Transverse colon (tissue), 4 donors: ENCODE data around the gene DMAC1. TPM values are rescaled to one million over a fixed set of nuclear protein-coding genes. Genes with fewer than 3 reads are reported as not detected.

Source experiments
- DNase-seq: peaks from one replicate; pipeline ENCODE4 v3.0.0-alpha.2; 2019
- H3K27ac ChIP-seq, 4 donors: fragments of 200-600 bp; sonication (generic); 2 replicates each; pipeline ENCODE4 v1.5.1; 2016 to 2018; ENCODE audit warnings: inconsistent platforms in 4 of 4
- H3K27me3 ChIP-seq: fragments of 200-600 bp; sonication (generic); 2 replicates; pipeline ENCODE4 v1.5.1; 2017; ENCODE audit warnings: inconsistent platforms
- H3K36me3 ChIP-seq, 4 donors: fragments of 200-600 bp; sonication (generic); 2 replicates each; pipeline ENCODE4 v1.5.1; 2017 to 2019; ENCODE audit warnings: inconsistent platforms in 4 of 4
- H3K4me1 ChIP-seq, 4 donors: fragments of 200-600 bp; sonication (generic); 2 replicates each; pipeline ENCODE4 v1.5.1; 2017 to 2020; ENCODE audit warnings: inconsistent platforms in 4 of 4
- H3K4me3 ChIP-seq, 4 donors: fragments of 200-600 bp; sonication (generic); 1 replicate in 1 of 4; 2 replicates in 3 of 4; pipeline versions ENCODE4 v1.5.1 to v1.6.1; 2017 to 2019; ENCODE audit warnings: inconsistent platforms in 4 of 4
- H3K9me3 ChIP-seq, 2 donors: fragments of 200-600 bp; sonication (generic); 2 replicates each; pipeline ENCODE4 v1.5.1; 2017 to 2019; ENCODE audit warnings: inconsistent platforms in 2 of 2
- CTCF ChIP-seq, 5 experiments: fragments of 200-600 bp in 3 of 5; fragments of 450-650 bp in 2 of 5; sonication (generic) in 3 of 5; IDR thresholded peaks; 1 replicate in 2 of 5; 2 replicates in 3 of 5; pipeline ENCODE4 v1.5.1; 2016 to 2017; ENCODE audit warnings: antibody characterized with exemption in 5 of 5, inconsistent platforms in 3 of 5, mild to moderate bottlenecking in 2 of 5, moderate library complexity in 1 of 5
- EP300 ChIP-seq: sonication (generic); formaldehyde crosslinking; IDR thresholded peaks from one replicate; pipeline ENCODE4 v1.6.1; 2017; ENCODE audit warnings: antibody characterized with exemption, low read depth
- POLR2A ChIP-seq: fragments of 450-650 bp; IDR thresholded peaks from one replicate; pipeline ENCODE4 v1.6.1; 2016; ENCODE audit warnings: antibody characterized with exemption, mild to moderate bottlenecking, moderate library complexity
- POLR2AphosphoS5 ChIP-seq, 3 donors: sonication (generic); formaldehyde crosslinking; IDR thresholded peaks; one replicate each; pipeline ENCODE4 v1.6.1; 2016; ENCODE audit warnings: antibody characterized with exemption in 3 of 3
- WGBS, 2 donors: methylation state at CpG; one replicate each; pipeline ENCODE4 v1.1.5; 2018; ENCODE audit warnings: low coverage in 1 of 2; 5-methylcytosine and 5-hydroxymethylcytosine counted together
- in situ Hi-C, 4 donors: fragments of 200-750 bp; cut with MboI; loops; one replicate each; pipeline versions ENCODE4 v1.15.0 to v1.15.1; 2017; ENCODE audit warnings: low sequenced_read_pairs in 3 of 4, low pct_ligation_motif_present in 1 of 4, low pct_unique_long_range_greater_than_20kb in 1 of 4
- intact Hi-C: fragments of 100-400 bp; cut with DNase I; formaldehyde crosslinking; loops from one replicate; pipeline ENCODE4 v1.15.1; 2023; ENCODE audit warnings: low total_unique reads
- total RNA-seq, 4 donors: library from RNA; depleted of rRNA; stranded (reverse); fragments of >200 nt; gene quantifications; one replicate each; pipeline ENCODE4 v1.1.0, GENCODE V29; 2016

DMAC1 gene
- total RNA-seq, 4 donors from 2014 or later = 6.0 to 19.4 (median 16.5) TPM

- Histone ChIP-seq H3K9me3 (no peaks in the 10 kb centered on the region), H3K4me3 (no peak overlapping the region), H3K27me3 (no peaks in the 10 kb centered on the region), H3K4me1 (peaks cover 0 to 9% (median 0%) of the 10 kb centered on the region in 4 donors), H3K27ac (peak overlapping the region in 1 of 4 donors; percentile 19), H3K36me3 (peaks cover 0 to 13% (median 0%) of the 10 kb centered on the region in 4 donors)
- no peak for DNase-seq
- in situ Hi-C loops (loop anchor here in 1 of 4 donors (25.0 kb wide), 1 partner anchor 96 kb away; no protein-coding TSS in a partner anchor), intact Hi-C loops (no loop called here)
- TF ChIP-seq CTCF (IDR thresholded peaks at IDR 0.05) (no peak), POLR2A (no peak), POLR2AphosphoS5 (IDR thresholded peaks at IDR 0.05) (no peak), EP300 (no peak)
- WGBS, 2 donors = 94 to 100% methylated on average over 3 to 6 of the region's 6 CpGs
Observed at GRCh38 chr9:7790819-7791182, 8.8 kb downstream of the DMAC1 start.

- TF ChIP-seq CTCF (IDR thresholded peaks at IDR 0.05) = no peak
- TF ChIP-seq POLR2AphosphoS5 (IDR thresholded peaks at IDR 0.05) = no peak
- TF ChIP-seq EP300 = no peak
- no peak for TF ChIP-seq POLR2A
- Histone ChIP-seq H3K4me3 (no peak overlapping the region), H3K27ac (peak overlapping the region in 1 of 4 donors; percentile 19), H3K4me1 (peaks cover 0 to 9% (median 0%) of the 10 kb centered on the region in 4 donors), H3K9me3 (no peaks in the 10 kb centered on the region), H3K36me3 (peaks cover 0 to 7% (median 0%) of the 10 kb centered on the region in 4 donors), H3K27me3 (no peaks in the 10 kb centered on the region)
- WGBS, 2 donors = 70% methylated on average over 2 to 11 of the region's 12 CpGs
- intact Hi-C loops = no loop called here
- peak; percentile 37 for DNase-seq
- in situ Hi-C loops = loop anchor here in 1 of 4 donors (25.0 kb wide), 1 partner anchor 97 kb away; no protein-coding TSS in a partner anchor
Observed at GRCh38 chr9:7790022-7790818, 9.4 kb downstream of the DMAC1 start.

GRCh38 chr9:7788772-7789171 is 10.8 kb downstream of the DMAC1 start:
- Histone ChIP-seq H3K4me1 (peaks cover 0 to 9% (median 0%) of the 10 kb centered on the region in 4 donors), H3K27me3 (no peaks in the 10 kb centered on the region), H3K4me3 (no peak overlapping the region), H3K36me3 (peaks cover 0 to 6% (median 0%) of the 10 kb centered on the region in 4 donors), H3K27ac (no peak overlapping the region), H3K9me3 (no peaks in the 10 kb centered on the region)
- 92 to 98% methylated on average over 2 to 3 of the region's 3 CpGs for WGBS, 2 donors
- no peak for DNase-seq
- intact Hi-C loops (no loop called here), in situ Hi-C loops (loop anchor here in 1 of 4 donors (25.0 kb wide), 1 partner anchor 99 kb away; no protein-coding TSS in a partner anchor)
- TF ChIP-seq POLR2AphosphoS5 (IDR thresholded peaks at IDR 0.05) (no peak), CTCF (IDR thresholded peaks at IDR 0.05) (no peak), POLR2A (no peak), EP300 (no peak)

GRCh38 chr9:7785813-7786212 is 13.8 kb downstream of the DMAC1 start:
- TF ChIP-seq POLR2A = no peak
- TF ChIP-seq EP300 = no peak
- no peak for TF ChIP-seq POLR2AphosphoS5 (IDR thresholded peaks at IDR 0.05)
- TF ChIP-seq CTCF (IDR thresholded peaks at IDR 0.05) = no peak
- WGBS, 2 donors = 91 to 100% methylated on average over 1 to 3 of the region's 3 CpGs
- intact Hi-C loops = no loop called here
- H3K4me3 ChIP-seq = no peak overlapping the region
- no peaks in the 10 kb centered on the region for H3K9me3 ChIP-seq
- in situ Hi-C loops = loop anchor here in 1 of 4 donors (25.0 kb wide), 1 partner anchor 101 kb away; no protein-coding TSS in a partner anchor
- no peaks in the 10 kb centered on the region for H3K36me3 ChIP-seq
- H3K27ac ChIP-seq = no peak overlapping the region
- H3K27me3 ChIP-seq = no peaks in the 10 kb centered on the region
- no peak for DNase-seq
- peaks cover 0 to 9% (median 0%) of the 10 kb centered on the region in 4 donors for H3K4me1 ChIP-seq
